Measurements from ENCODE around the gene DDX51. TPM values are rescaled to one million over a fixed set of nuclear protein-coding genes. Genes with fewer than 3 reads are reported as not detected.

The DDX51 gene
- total RNA-seq, 1 experiment from 2014 or later, result 16.2 TPM

- Histone ChIP-seq H3K4me2 (no peak overlapping the region), H3K79me2 (ENCODE audit: low read depth) (no peaks in the 10 kb centered on the region), H3K4me1 (replicated peaks; ENCODE audit: insufficient read depth) (no peaks in the 10 kb centered on the region), H3K4me3 (no peak overlapping the region), H2AFZ (no peak overlapping the region), H3K27me3 (ENCODE audit: insufficient read depth, low read depth) (no peaks in the 10 kb centered on the region), H3K36me3 (ENCODE audit: low read depth) (peaks cover 6% of the 10 kb centered on the region; the same call in 1 of the 2 replicates), H3F3A (ENCODE audit: insufficient read depth, low read depth) (0 out of 2 replicates have a peak, but pooled peaks cover 5% of the 10 kb centered on the region), H3K27ac (no peak overlapping the region), H3K9me3 (ENCODE audit: insufficient read depth, low read depth) (no peaks in the 10 kb centered on the region), H3K9me2 (ENCODE audit: insufficient read depth) (no peaks in the 10 kb centered on the region), H4K20me1 (ENCODE audit: insufficient read depth) (peaks cover 19% of the 10 kb centered on the region; the same call in 1 of the 2 replicates)
- DNase-seq, result no peak
- TF ChIP-seq CTCF (conservative IDR thresholded peaks at IDR 0.05) (no peak), EZH2 (IDR thresholded peaks at IDR 0.05; ENCODE audit: low read depth) (no peak)
- CTCF ChIA-PET, result no interaction called here
- no TSS peak for BruUV-seq (replicated peaks)
- POLR2A ChIA-PET (ENCODE audit: unreplicated experiment), result no interaction called here
- intact Hi-C loops (cut with micrococcal nuclease; ENCODE audit: unreplicated experiment), result no loop called here
Measured at GRCh38 chr12:132111654-132112304, 32.3 kb downstream of the DDX51 start.

- Histone ChIP-seq H3K4me1 (replicated peaks; ENCODE audit: insufficient read depth) (no peaks in the 10 kb centered on the region), H3K79me2 (ENCODE audit: low read depth) (no peaks in the 10 kb centered on the region), H3K4me3 (no peak overlapping the region), H3K27me3 (ENCODE audit: insufficient read depth, low read depth) (no peaks in the 10 kb centered on the region), H3F3A (ENCODE audit: insufficient read depth, low read depth) (0 out of 2 replicates have a peak, but pooled peaks cover 5% of the 10 kb centered on the region), H3K4me2 (no peak overlapping the region), H3K36me3 (ENCODE audit: low read depth) (peaks cover 8% of the 10 kb centered on the region; the same call in 1 of the 2 replicates), H3K27ac (no peak overlapping the region), H3K9me3 (ENCODE audit: insufficient read depth, low read depth) (no peaks in the 10 kb centered on the region), H3K9me2 (ENCODE audit: insufficient read depth) (no peaks in the 10 kb centered on the region), H4K20me1 (ENCODE audit: insufficient read depth) (peaks cover 14% of the 10 kb centered on the region; the same call in 1 of the 2 replicates), H2AFZ (no peak overlapping the region)
- no peak for DNase-seq
- intact Hi-C loops (cut with micrococcal nuclease; ENCODE audit: unreplicated experiment), result no loop called here
- BruUV-seq (replicated peaks), result no TSS peak
- POLR2A ChIA-PET (ENCODE audit: unreplicated experiment), result no interaction called here
- TF ChIP-seq CTCF (conservative IDR thresholded peaks at IDR 0.05) (no peak), EZH2 (IDR thresholded peaks at IDR 0.05; ENCODE audit: low read depth) (no peak)
- CTCF ChIA-PET, result no interaction called here
Measured at GRCh38 chr12:132110677-132111076, 33.4 kb downstream of the DDX51 start.

GRCh38 chr12:132109741-132110140 is 34.4 kb downstream of the DDX51 start:
- Histone ChIP-seq H3K9me2 (ENCODE audit: insufficient read depth) (no peaks in the 10 kb centered on the region), H3F3A (ENCODE audit: insufficient read depth, low read depth) (no peaks in the 10 kb centered on the region), H4K20me1 (ENCODE audit: insufficient read depth) (peaks cover 14% of the 10 kb centered on the region; the same call in 1 of the 2 replicates), H3K27me3 (ENCODE audit: insufficient read depth, low read depth) (no peaks in the 10 kb centered on the region), H3K4me3 (no peak overlapping the region), H3K79me2 (ENCODE audit: low read depth) (no peaks in the 10 kb centered on the region), H3K4me1 (replicated peaks; ENCODE audit: insufficient read depth) (no peaks in the 10 kb centered on the region), H3K36me3 (ENCODE audit: low read depth) (0 out of 2 replicates have a peak, but pooled peaks cover 6% of the 10 kb centered on the region), H3K4me2 (no peak overlapping the region), H3K9me3 (ENCODE audit: insufficient read depth, low read depth) (no peaks in the 10 kb centered on the region), H3K27ac (no peak overlapping the region), H2AFZ (no peak overlapping the region)
- TF ChIP-seq CTCF (conservative IDR thresholded peaks at IDR 0.05) (no peak), EZH2 (IDR thresholded peaks at IDR 0.05; ENCODE audit: low read depth) (no peak)
- POLR2A ChIA-PET (ENCODE audit: unreplicated experiment), result no interaction called here
- DNase-seq, result no peak
- no TSS peak for BruUV-seq (replicated peaks)
- intact Hi-C loops (cut with micrococcal nuclease; ENCODE audit: unreplicated experiment), result no loop called here
- CTCF ChIA-PET, result no interaction called here

Measured in PC-9 (cell line).